HTR-8/SVneo (cell line): Measurements from ENCODE around the gene C15orf39.
"Not testable (repeated sequence)": the region's sequence is repeated elsewhere in the genome, so short reads cannot be mapped to it uniquely, and the experiment has no call there.

Source experiments
- DNase-seq: peaks from one replicate; pipeline ENCODE4 v3.0.0; 2011; ENCODE audit warnings: low spot score, mixed read lengths; ENCODE audit not compliant: insufficient read length
- FAIRE-seq: peaks from 2 replicates; lab custom pipeline; 2011; peaks lifted over from hg19 to GRCh38; lab: Jason Lieb, UNC

C15orf39 gene

GRCh38 chr15:75251343-75251742 is 49.7 kb downstream of the C15orf39 start:
- FAIRE-seq, DNase-seq: not testable (repeated sequence)

DNA sequence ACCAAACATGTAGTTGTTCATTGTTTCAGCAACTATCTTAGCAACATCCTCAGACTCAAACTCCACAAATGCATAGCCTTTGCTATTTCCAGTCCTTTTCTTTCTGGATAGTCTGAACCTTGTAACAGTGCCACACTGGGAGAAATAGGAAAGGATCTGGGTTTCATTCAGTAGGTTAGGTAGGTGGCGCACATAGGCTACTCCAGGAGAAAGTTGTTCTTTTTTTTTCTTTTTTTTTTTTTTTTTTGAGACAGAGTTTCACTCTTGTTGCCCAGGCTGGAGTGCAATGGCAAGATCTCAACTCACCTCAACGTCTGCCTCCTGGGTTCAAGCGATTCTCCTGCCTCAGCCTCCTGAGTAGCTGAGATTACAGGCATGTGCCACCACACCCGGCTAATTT is 50.6 kb downstream of the C15orf39 start:
- not testable (repeated sequence) for FAIRE-seq, DNase-seq

- not testable (repeated sequence) for FAIRE-seq
These were observed 56.4 kb downstream of the C15orf39 start, which contains the start of gene GOLGA6C for GRCh38 chr15:75258034-75258433. Gene GOLGA6C (plus strand): TSS chr15:75258334. CDS start chr15:75258599, 265 bp downstream.

GRCh38 chr15:75258620-75259343 is 57.1 kb downstream of the C15orf39 start:
- not testable (repeated sequence) for DNase-seq, FAIRE-seq

More at GRCh38 chr15:75258034-75258433, 56.4 kb downstream of the C15orf39 start, which contains the start of gene GOLGA6C:
- not testable (repeated sequence) for DNase-seq

DNA sequence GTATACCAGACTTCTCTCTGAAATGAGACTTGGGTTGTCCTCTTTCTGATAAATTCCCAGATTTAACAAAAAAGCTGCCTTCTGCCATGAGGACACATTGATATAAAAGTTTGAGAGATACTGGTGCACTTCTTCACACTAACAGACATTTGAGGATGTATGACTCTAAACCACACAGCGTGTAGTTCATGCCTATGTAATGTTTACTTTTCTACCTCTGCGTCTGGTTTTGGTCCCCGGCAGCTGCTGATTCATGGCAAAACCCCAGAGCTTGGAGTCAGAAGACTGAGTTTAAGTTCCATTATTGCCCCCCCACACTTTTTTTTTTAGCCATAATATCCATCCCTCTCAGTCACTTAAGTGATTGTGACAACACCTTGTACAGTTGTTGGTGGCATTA is 58.2 kb downstream of the C15orf39 start:
- FAIRE-seq, DNase-seq: not testable (repeated sequence)
